Esophagus squamous epithelium (tissue), 5 donors: Measurements from ENCODE around the gene FGR. TPM values are rescaled to one million over a fixed set of nuclear protein-coding genes. Genes with fewer than 3 reads are reported as not detected.
A peak's percentile ranks its signal among the peaks of the same experiment; 100 is the strongest.
"Not testable (repeated sequence)": the region's sequence is repeated elsewhere in the genome, so short reads cannot be mapped to it uniquely, and the experiment has no call there.

Source experiments
- DNase-seq: peaks from one replicate; lab custom pipeline; 2025; lab: John Stamatoyannopoulos, UW
- H3K27ac ChIP-seq, 4 donors: fragments of 200-600 bp; sonication (generic); one replicate each; pipeline ENCODE4 v1.5.1; 2016 to 2019; ENCODE audit warnings: mild to moderate bottlenecking in 1 of 4
- H3K27me3 ChIP-seq, 4 donors: fragments of 200-600 bp; sonication (generic); 1 replicate in 3 of 4; 2 replicates in 1 of 4; pipeline versions ENCODE4 v1.5.1 to v1.6.0; 2017 to 2021; ENCODE audit warnings: antibody characterized with exemption in 1 of 4
- H3K36me3 ChIP-seq, 3 donors: fragments of 200-600 bp; sonication (generic); one replicate each; pipeline ENCODE4 v1.5.1; 2016 to 2019
- H3K4me1 ChIP-seq, 3 donors: fragments of 200-600 bp; sonication (generic); one replicate each; pipeline ENCODE4 v1.5.1; 2017 to 2019
- H3K4me3 ChIP-seq, 4 donors: fragments of 200-600 bp; sonication (generic); 1 replicate in 3 of 4; 2 replicates in 1 of 4; pipeline ENCODE4 v1.5.1; 2016 to 2019; ENCODE audit warnings: mild to moderate bottlenecking in 2 of 4, moderate library complexity in 1 of 4
- H3K9me3 ChIP-seq, 3 donors: fragments of 200-600 bp; sonication (generic); one replicate each; pipeline ENCODE4 v1.5.1; 2016 to 2019
- CTCF ChIP-seq, 6 experiments: fragments of 450-650 bp in 4 of 6; fragments of 200-600 bp in 2 of 6; sonication (generic) in 2 of 6; IDR thresholded peaks; one replicate each; pipeline ENCODE4 v1.5.1; 2016 to 2019; ENCODE audit warnings: antibody characterized with exemption in 6 of 6, mild to moderate bottlenecking in 4 of 6, moderate library complexity in 4 of 6
- POLR2A ChIP-seq, 4 donors: fragments of 450-650 bp; IDR thresholded peaks; one replicate each; pipeline ENCODE4 v1.6.1; 2017; ENCODE audit warnings: antibody characterized with exemption in 4 of 4, mild to moderate bottlenecking in 4 of 4, moderate library complexity in 3 of 4
- WGBS, 2 donors: methylation state at CpG; one replicate each; pipeline ENCODE4 v1.1.5; 2018; 5-methylcytosine and 5-hydroxymethylcytosine counted together
- intact Hi-C: fragments of 100-400 bp; cut with DNase I; formaldehyde crosslinking; loops from one replicate; pipeline ENCODE4 v1.15.0; 2022
- total RNA-seq, 4 donors: library from RNA; depleted of rRNA; stranded (reverse); fragments of >200 nt; gene quantifications; one replicate each; pipeline ENCODE4 v1.1.0, GENCODE V29; 2016
- donor health status: DM: yes; HTN: yes; CAD: no.

Gene FGR
- total RNA-seq, 4 donors from 2014 or later: 1.2 to 12.4 (median 7.5) TPM

- 82 to 83% methylated on average over 2 to 4 of the region's 5 CpGs for WGBS, 2 donors
- Histone ChIP-seq H3K36me3 (no peaks in the 10 kb centered on the region), H3K27ac (peak overlapping the region in 3 of 4 donors; percentile 69 to 83 (median 80)), H3K27me3 (peaks cover 0 to 18% (median 0%) of the 10 kb centered on the region in 4 donors), H3K9me3 (no peaks in the 10 kb centered on the region), H3K4me1 (peaks cover 28 to 78% (median 40%) of the 10 kb centered on the region in 3 donors), H3K4me3 (peak overlapping the region in 2 of 4 donors; percentile 53 to 66)
- DNase-seq: no peak
- no peak for TF ChIP-seq CTCF (IDR thresholded peaks at IDR 0.05)
- TF ChIP-seq POLR2A (IDR thresholded peaks at IDR 0.05): no peak
- intact Hi-C loops: no loop called here
Measured at GRCh38 chr1:27633298-27633610, 1.7 kb downstream of the FGR start.

DNA sequence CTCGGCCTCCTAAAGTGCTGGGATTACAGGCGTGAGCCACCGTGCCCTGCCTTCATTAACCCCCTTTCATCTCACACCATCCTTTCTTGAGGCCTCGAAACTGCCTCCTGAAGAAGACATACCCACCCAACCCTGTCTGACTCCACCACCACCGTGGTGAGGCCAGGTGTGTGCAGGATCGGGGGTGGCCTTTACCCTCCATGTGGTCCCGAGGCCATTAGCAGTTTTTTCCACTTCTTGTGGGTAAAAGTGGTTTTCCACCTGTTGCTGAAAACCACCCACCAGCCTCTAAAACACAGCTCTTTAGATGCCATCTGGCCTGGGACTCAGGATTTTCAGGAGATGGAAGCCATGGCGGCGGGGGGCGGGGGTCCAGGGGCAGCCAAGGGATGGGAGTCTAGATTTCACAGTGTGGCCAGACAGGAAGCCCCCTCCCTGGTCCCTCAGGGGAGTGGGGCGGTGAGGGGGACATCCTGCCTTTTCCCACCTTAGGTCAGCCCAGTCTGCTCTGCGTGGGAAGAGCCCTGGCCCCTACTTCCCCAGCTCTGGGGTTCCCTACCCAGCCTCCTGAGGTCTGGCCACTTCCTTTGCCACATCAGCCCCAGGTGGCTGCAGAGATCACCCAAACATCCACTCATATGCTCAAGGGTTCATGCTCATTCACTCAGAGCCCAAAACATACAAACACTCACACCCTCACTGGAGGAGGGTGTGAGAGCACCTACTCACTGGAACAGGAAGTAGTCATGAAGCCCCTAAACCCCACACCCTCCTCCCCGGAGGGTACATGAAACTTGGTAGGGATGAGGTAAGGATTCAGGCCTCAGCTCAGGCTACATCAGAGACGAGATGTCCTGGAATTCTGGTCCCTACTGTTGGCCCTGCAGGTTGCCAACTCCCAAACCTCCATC, 2.3 kb downstream of the FGR start:
- no peak for TF ChIP-seq CTCF (IDR thresholded peaks at IDR 0.05)
- peak overlapping the region in 1 of 4 donors; percentile 66 for H3K4me3 ChIP-seq
- no peaks in the 10 kb centered on the region for H3K36me3 ChIP-seq
- no peak for DNase-seq
- 43 to 69% methylated on average over 7 to 9 of the region's 14 CpGs for WGBS, 2 donors
- H3K9me3 ChIP-seq: no peaks in the 10 kb centered on the region
- intact Hi-C loops: no loop called here
- peaks cover 0 to 18% (median 0%) of the 10 kb centered on the region in 4 donors for H3K27me3 ChIP-seq
- H3K27ac ChIP-seq: peak overlapping the region; percentile 48 to 83 (median 74)
- H3K4me1 ChIP-seq: peaks cover 28 to 81% (median 40%) of the 10 kb centered on the region in 3 donors

DNA sequence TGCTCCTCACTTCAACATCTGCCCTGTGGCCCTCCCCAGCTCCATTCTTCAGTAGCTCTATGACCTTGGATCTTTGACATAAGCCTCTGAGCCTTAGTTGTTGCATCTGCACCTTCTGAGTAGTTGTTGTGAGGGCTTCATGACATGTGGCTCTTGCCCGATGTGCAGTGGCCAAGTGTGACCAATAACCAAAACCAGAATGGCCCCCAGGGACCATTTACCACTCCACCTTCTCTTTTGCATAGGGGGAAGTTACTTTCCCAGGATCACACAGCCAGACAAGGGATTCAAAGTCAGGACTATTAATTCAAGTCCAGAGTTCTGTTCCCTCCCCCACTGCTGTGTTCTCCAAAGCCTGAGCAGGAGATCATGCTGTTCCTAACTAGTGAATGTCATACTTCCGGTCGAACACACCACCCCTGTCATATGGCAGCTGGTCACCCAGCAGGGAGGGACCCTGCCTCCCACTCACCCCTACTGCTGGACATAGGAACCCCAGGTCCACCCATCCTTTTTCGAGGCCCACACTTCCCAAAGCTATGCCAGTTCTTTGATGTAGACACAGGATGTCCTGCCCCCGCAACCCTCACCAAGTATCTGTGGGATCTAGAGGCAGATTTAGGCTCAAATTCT, 4.0 kb downstream of the FGR start:
- H3K9me3 ChIP-seq: no peaks in the 10 kb centered on the region
- intact Hi-C loops: no loop called here
- 22 to 47% methylated on average over 4 to 5 of the region's 5 CpGs for WGBS, 2 donors
- DNase-seq: no peak
- peak overlapping the region; percentile 48 to 85 (median 74) for H3K27ac ChIP-seq
- H3K4me1 ChIP-seq: peaks cover 30 to 88% (median 42%) of the 10 kb centered on the region in 3 donors
- no peaks in the 10 kb centered on the region for H3K36me3 ChIP-seq
- H3K27me3 ChIP-seq: peaks cover 0 to 18% (median 0%) of the 10 kb centered on the region in 4 donors
- TF ChIP-seq POLR2A (IDR thresholded peaks at IDR 0.05): peak in 1 of 4 donors; percentile 9
- TF ChIP-seq CTCF (IDR thresholded peaks at IDR 0.05): no peak
- no peak overlapping the region for H3K4me3 ChIP-seq

DNA sequence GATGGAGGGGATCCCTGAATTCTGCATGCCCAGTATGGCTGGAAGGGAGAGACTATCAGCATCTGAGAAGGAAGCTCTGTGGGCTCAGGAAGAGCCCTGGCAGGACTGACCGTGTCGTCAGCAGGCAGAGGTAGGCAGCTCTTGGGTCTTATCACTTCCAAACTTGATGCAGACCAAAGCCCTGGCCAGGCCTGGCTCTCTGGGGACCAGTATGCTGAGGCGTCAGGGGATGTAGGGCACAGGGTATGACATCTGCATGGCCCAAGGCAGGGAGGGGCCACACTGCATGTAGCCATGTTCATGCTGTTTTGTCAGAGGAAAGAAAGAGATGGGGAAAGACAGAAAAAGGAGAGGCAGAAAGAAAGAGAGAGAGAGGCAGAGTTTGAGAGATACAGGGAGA, 6.3 kb downstream of the FGR start:
- 60 to 96% methylated on average over 1 to 3 of the region's 3 CpGs for WGBS, 2 donors
- H3K27me3 ChIP-seq: peaks cover 0 to 2% (median 0%) of the 10 kb centered on the region in 4 donors
- no peaks in the 10 kb centered on the region for H3K36me3 ChIP-seq
- TF ChIP-seq CTCF (IDR thresholded peaks at IDR 0.05) (no peak), POLR2A (IDR thresholded peaks at IDR 0.05) (no peak)
- peaks cover 32 to 91% (median 57%) of the 10 kb centered on the region in 3 donors for H3K4me1 ChIP-seq
- no peak for DNase-seq
- peak overlapping the region in 3 of 4 donors; percentile 56 to 80 (median 69) for H3K27ac ChIP-seq
- H3K9me3 ChIP-seq: no peaks in the 10 kb centered on the region
- intact Hi-C loops: no loop called here
- no peak overlapping the region for H3K4me3 ChIP-seq

DNA sequence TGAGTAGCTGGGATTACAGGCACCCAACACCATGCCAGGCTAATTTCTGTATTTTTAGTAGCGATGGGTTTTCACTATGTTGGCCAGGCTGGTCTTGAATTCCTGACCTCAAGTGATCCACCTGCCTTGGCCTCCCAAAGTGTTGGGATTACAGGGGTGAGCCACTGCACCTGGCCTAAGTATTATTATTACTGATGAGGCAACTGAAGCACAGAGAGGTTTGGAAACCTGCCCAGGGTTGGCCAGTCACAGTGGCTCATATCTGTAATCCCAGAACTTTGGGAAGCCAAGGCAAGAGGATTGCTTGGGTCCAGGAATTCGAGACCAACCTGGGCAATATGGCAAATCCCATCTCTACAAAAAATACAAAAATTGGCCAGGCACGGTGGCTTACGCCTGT, 7.3 kb downstream of the FGR start:
- intact Hi-C loops, H3K9me3 ChIP-seq, H3K4me3 ChIP-seq, H3K27me3 ChIP-seq, DNase-seq, H3K27ac ChIP-seq, H3K36me3 ChIP-seq: not testable (repeated sequence)
- WGBS, 2 donors: 86 to 91% methylated on average over 3 to 4 of the region's 4 CpGs
- peaks cover 24 to 91% (median 52%) of the 10 kb centered on the region in 3 donors for H3K4me1 ChIP-seq
